Natural killer cell (primary cell): ENCODE measurements around the gene HUS1. TPM values are rescaled to one million over a fixed set of nuclear protein-coding genes. Genes with fewer than 3 reads are reported as not detected.

Experiments used
- ATAC-seq, 3 donors: fragments of 150-1000 bp in 2 of 3; fragments of 200-7000 bp in 1 of 3; cut with Tn5 transposase; 1 replicate in 1 of 3; 2 replicates in 2 of 3; pipeline ENCODE4 v1.10.0; 2021; ENCODE audit warnings: mild to moderate bottlenecking in 2 of 3, moderate library complexity in 2 of 3
- DNase-seq, 2 donors: peaks; one replicate each; pipeline versions ENCODE4 v3.0.0 to v3.0.0-alpha.2; 2013 to 2021; ENCODE audit warnings: mixed read lengths in 1 of 2
- H3K27ac ChIP-seq: one replicate; pipeline ENCODE4 v1.5.1; 2013; ENCODE audit warnings: mild to moderate bottlenecking, low read length
- H3K27me3 ChIP-seq: one replicate; pipeline ENCODE4 v1.6.1; 2013; ENCODE audit warnings: low read length; ENCODE audit not compliant: control insufficient read depth, insufficient read depth
- H3K36me3 ChIP-seq: one replicate; pipeline ENCODE4 v1.6.1; 2013; ENCODE audit warnings: low read length; ENCODE audit not compliant: control insufficient read depth, insufficient read depth
- H3K4me1 ChIP-seq: one replicate; pipeline ENCODE4 v1.6.1; 2013; ENCODE audit warnings: low read length; ENCODE audit not compliant: control insufficient read depth, insufficient read depth
- H3K4me3 ChIP-seq: one replicate; pipeline ENCODE4 v1.5.1; 2013; ENCODE audit warnings: low read length
- H3K9me3 ChIP-seq: one replicate; pipeline ENCODE4 v1.6.1; 2013; ENCODE audit warnings: low read length; ENCODE audit not compliant: control insufficient read depth, insufficient read depth
- H3K27ac Mint-ChIP-seq, 2 donors: one replicate each; pipeline ENCODE4 v1.8.0; 2022; ENCODE audit warnings: mild to moderate bottlenecking in 2 of 2, mixed read lengths in 2 of 2, moderate library complexity in 1 of 2
- H3K27me3 Mint-ChIP-seq, 2 donors: one replicate each; pipeline ENCODE4 v1.8.0; 2022; ENCODE audit warnings: low read depth in 2 of 2, mixed read lengths in 2 of 2
- H3K36me3 Mint-ChIP-seq: one replicate; pipeline ENCODE4 v1.8.0; 2022; ENCODE audit warnings: mixed read lengths
- H3K4me1 Mint-ChIP-seq, 2 donors: one replicate each; pipeline ENCODE4 v1.8.0; 2022; ENCODE audit warnings: mixed read lengths in 2 of 2
- H3K4me3 Mint-ChIP-seq: one replicate; pipeline ENCODE4 v1.8.0; 2022; ENCODE audit warnings: mild to moderate bottlenecking, moderate library complexity, mixed read lengths
- H3K9me3 Mint-ChIP-seq, 2 donors: one replicate each; pipeline ENCODE4 v1.8.0; 2022; ENCODE audit warnings: mixed read lengths in 2 of 2
- CTCF ChIP-seq: fragments of 200-600 bp; IDR thresholded peaks from one replicate; pipeline ENCODE4 v1.8.0; 2022; ENCODE audit warnings: antibody characterized with exemption
- WGBS: methylation state at CpG from one replicate; pipeline ENCODE4 v1.1.7; 2013; ENCODE audit warnings: missing lambda C conversion rate; ENCODE audit not compliant: insufficient coverage; 5-methylcytosine and 5-hydroxymethylcytosine counted together
- intact Hi-C: fragments of 100-400 bp; cut with micrococcal nuclease; formaldehyde crosslinking; loops from one replicate; pipeline ENCODE4 v1.14.2; 2022
- total RNA-seq, 4 donors: library from RNA; stranded (reverse); fragments of 120-200 nt in 1 of 4; gene quantifications; one replicate each; pipeline versions ENCODE4 v1.2.3 to v1.2.4, GENCODE V29; 2013 to 2022

Gene HUS1
- total RNA-seq, 3 donors from 2014 or later (not counting 1 experiment from before 2014, with no cell fraction given), result 55.6 to 75.0 (median 59.3) TPM

- H3K27me3 ChIP-seq, result no peaks in the 10 kb centered on the region
- Mint-ChIP-seq H3K9me3 (no peaks in the 10 kb centered on the region), H3K4me1 (peaks cover 0 to 5% of the 10 kb centered on the region in 2 donors), H3K36me3 (peaks cover 12% of the 10 kb centered on the region), H3K27me3 (no peaks in the 10 kb centered on the region), H3K4me3 (no peak overlapping the region), H3K27ac (no peak overlapping the region)
- peaks cover 31% of the 10 kb centered on the region for H3K36me3 ChIP-seq
- intact Hi-C loops, result no loop called here
- 96% methylated on average over 4 of the region's 6 CpGs for WGBS
- H3K27ac ChIP-seq, result no peak overlapping the region
- H3K4me1 ChIP-seq, result no peaks in the 10 kb centered on the region
- H3K9me3 ChIP-seq, result no peaks in the 10 kb centered on the region
- no peak for TF ChIP-seq CTCF
- no peak for ATAC-seq
- DNase-seq, result no peak
- no peak overlapping the region for H3K4me3 ChIP-seq
These were observed 22.3 kb downstream of the HUS1 start for GRCh38 chr7:47957156-47957555.

- no peaks in the 10 kb centered on the region for H3K27me3 Mint-ChIP-seq
- peaks cover 24% of the 10 kb centered on the region for H3K36me3 ChIP-seq
- no peaks in the 10 kb centered on the region for H3K27me3 ChIP-seq
- peaks cover 0 to 5% of the 10 kb centered on the region in 2 donors for H3K4me1 Mint-ChIP-seq
- no peaks in the 10 kb centered on the region for H3K9me3 ChIP-seq
- H3K27ac ChIP-seq, result no peak overlapping the region
- no peaks in the 10 kb centered on the region for H3K4me1 ChIP-seq
- intact Hi-C loops, result no loop called here
- no peak overlapping the region for H3K27ac Mint-ChIP-seq
- no peak for TF ChIP-seq CTCF
- 93% methylated on average over 6 of the region's 6 CpGs for WGBS
- H3K4me3 ChIP-seq, result no peak overlapping the region
- ATAC-seq, result no peak
- no peak overlapping the region for H3K4me3 Mint-ChIP-seq
- H3K36me3 Mint-ChIP-seq, result peaks cover 4% of the 10 kb centered on the region
- H3K9me3 Mint-ChIP-seq, result no peaks in the 10 kb centered on the region
- DNase-seq, result no peak
These were observed 23.2 kb downstream of the HUS1 start for GRCh38 chr7:47956220-47956619.

GRCh38 chr7:47954231-47954911, 25.0 kb downstream of the HUS1 start:
- intact Hi-C loops, result no loop called here
- Mint-ChIP-seq H3K27ac (peak overlapping the region in 1 of 2 donors; percentile 43), H3K27me3 (no peaks in the 10 kb centered on the region), H3K36me3 (no peaks in the 10 kb centered on the region), H3K4me1 (peaks cover 0 to 5% of the 10 kb centered on the region in 2 donors), H3K9me3 (no peaks in the 10 kb centered on the region), H3K4me3 (no peak overlapping the region)
- Histone ChIP-seq H3K4me1 (no peaks in the 10 kb centered on the region), H3K27me3 (no peaks in the 10 kb centered on the region), H3K4me3 (no peak overlapping the region), H3K36me3 (peaks cover 21% of the 10 kb centered on the region), H3K9me3 (no peaks in the 10 kb centered on the region), H3K27ac (no peak overlapping the region)
- 91% methylated on average over 4 of the region's 4 CpGs for WGBS
- DNase-seq, result no peak
- no peak for TF ChIP-seq CTCF
- ATAC-seq, result no peak

GRCh38 chr7:47953822-47954221, 25.6 kb downstream of the HUS1 start:
- no peaks in the 10 kb centered on the region for H3K36me3 Mint-ChIP-seq
- TF ChIP-seq CTCF, result no peak
- peaks cover 0 to 5% of the 10 kb centered on the region in 2 donors for H3K4me1 Mint-ChIP-seq
- peak overlapping the region in 1 of 2 donors; percentile 43 for H3K27ac Mint-ChIP-seq
- DNase-seq, result no peak
- intact Hi-C loops, result no loop called here
- H3K27me3 Mint-ChIP-seq, result no peaks in the 10 kb centered on the region
- Histone ChIP-seq H3K27ac (no peak overlapping the region), H3K36me3 (peaks cover 21% of the 10 kb centered on the region), H3K4me3 (no peak overlapping the region), H3K4me1 (no peaks in the 10 kb centered on the region), H3K9me3 (no peaks in the 10 kb centered on the region), H3K27me3 (no peaks in the 10 kb centered on the region)
- no peak for ATAC-seq
- no peaks in the 10 kb centered on the region for H3K9me3 Mint-ChIP-seq
- H3K4me3 Mint-ChIP-seq, result no peak overlapping the region
- 93% methylated on average over 4 of the region's 4 CpGs for WGBS
